HepG2 (cell line): ENCODE results near the gene RPS19. TPM values are rescaled to one million over a fixed set of nuclear protein-coding genes. Genes with fewer than 3 reads are reported as not detected.
A peak's percentile ranks its signal among the peaks of the same experiment; 100 is the strongest.

ENCODE experiments used
- ATAC-seq: fragments of 200-7000 bp; cut with Tn5 transposase; 3 replicates; pipeline ENCODE4 v1.9.1; 2020; ENCODE audit warnings: mild to moderate bottlenecking, moderate library complexity
- BruUV-seq: library from RNA; stranded (reverse); fragments of 400-500 nt; replicated peaks from 2 replicates; lab custom pipeline; 2021; lab: Mats Ljungman, UMichigan
- CTCF ChIA-PET: fragments of 300-600 bp; formaldehyde crosslinking; extraction: SDS; loops from one replicate; lab custom pipeline; 2021; ENCODE audit warnings: low total read pairs, inconsistent platforms, low intra/inter-chr PET ratio; lab: Yijun Ruan, JAX
- POLR2A ChIA-PET: fragments of 350-600 bp; sonication (Branson Sonifier 250); formaldehyde crosslinking; loops from one replicate; lab custom pipeline; 2020; ENCODE audit warnings: antibody characterized with exemption, inconsistent platforms; lab: Yijun Ruan, JAX
- DNase-seq: peaks from one replicate; pipeline ENCODE4 v3.0.0-alpha.2; 2015; ENCODE audit warnings: low spot score
- FAIRE-seq: peaks from 3 replicates; lab custom pipeline; 2011; peaks lifted over from hg19 to GRCh38; lab: Jason Lieb, UNC
- H2AFZ ChIP-seq: one replicate; pipeline ENCODE4 v1.6.1; 2011; ENCODE audit warnings: low read length, inconsistent platforms
- H3K27ac ChIP-seq: fragments of 300-600 bp; 3 replicates; pipeline ENCODE4 v1.8.0; 2011; ENCODE audit warnings: mixed run types, mild to moderate bottlenecking, mixed read lengths, low read length, inconsistent platforms; ENCODE audit not compliant: insufficient read depth; ENCODE audit errors: extremely low read length
- H3K27me3 ChIP-seq, 2 experiments: fragments of 200-600 bp in 1 of 2; 2 replicates in 1 of 2; 3 replicates in 1 of 2; pipeline versions ENCODE4 v1.6.0 to v1.8.0; 2011; ENCODE audit warnings: low read length in 2 of 2, mild to moderate bottlenecking in 2 of 2, moderate library complexity in 2 of 2, inconsistent platforms in 1 of 2; ENCODE audit not compliant: insufficient read depth in 2 of 2, control insufficient read depth in 1 of 2
- H3K36me3 ChIP-seq, 2 experiments: fragments of 200-600 bp in 1 of 2; replicated peaks in 1 of 2; 2 replicates in 1 of 2; 3 replicates in 1 of 2; pipeline versions ENCODE4 v1.5.1 to v1.8.0; 2011; ENCODE audit warnings: low read length in 2 of 2, inconsistent platforms in 1 of 2; ENCODE audit not compliant: insufficient read depth in 2 of 2, control insufficient read depth in 1 of 2
- H3K4me1 ChIP-seq: 2 replicates; pipeline ENCODE4 v1.5.1; 2012; ENCODE audit warnings: low read length, inconsistent platforms; ENCODE audit not compliant: insufficient read depth
- H3K4me2 ChIP-seq: 2 replicates; pipeline ENCODE4 v1.6.0; 2011; ENCODE audit warnings: low read depth, low read length, inconsistent platforms
- H3K4me3 ChIP-seq, 3 experiments: fragments of 200-600 bp in 1 of 3; sonication (generic), shearing (Covaris generic) in 1 of 3; replicated peaks in 1 of 3; 2 replicates each; pipeline ENCODE4 v1.5.1; 2011 to 2016; ENCODE audit warnings: low read length in 3 of 3, inconsistent platforms in 2 of 3, low read depth in 2 of 3, mild to moderate bottlenecking in 2 of 3, control low read depth in 1 of 3, mixed read lengths in 1 of 3; ENCODE audit not compliant: insufficient read depth in 1 of 3
- H3K79me2 ChIP-seq: one replicate; pipeline ENCODE4 v1.6.1; 2011; ENCODE audit warnings: low read length, inconsistent platforms; ENCODE audit not compliant: insufficient read depth
- H3K9ac ChIP-seq: 2 replicates; pipeline ENCODE4 v1.6.0; 2011; ENCODE audit warnings: mild to moderate bottlenecking, low read depth, low read length, inconsistent platforms; ENCODE audit not compliant: insufficient read depth
- H3K9me3 ChIP-seq: 2 replicates; pipeline ENCODE4 v1.5.1; 2012; ENCODE audit warnings: mild to moderate bottlenecking, low read length
- H4K20me1 ChIP-seq: 2 replicates; pipeline ENCODE4 v1.6.0; 2011; ENCODE audit warnings: inconsistent platforms, mild to moderate bottlenecking, low read length, moderate library complexity; ENCODE audit not compliant: insufficient read depth
- CCAR2 ChIP-seq: fragments of 200-400 bp; formaldehyde crosslinking; optimal IDR thresholded peaks from 2 replicates; pipeline ENCODE3; 2018; ENCODE audit warnings: low read depth, mild to moderate bottlenecking, low read length, moderate library complexity
- KDM2A ChIP-seq: sonication (generic); formaldehyde crosslinking; IDR thresholded peaks from 2 replicates; pipeline ENCODE4 v1.4.0; 2020; ENCODE audit warnings: low read depth, missing genetic modification reagents, borderline replicate concordance
- POLR2AphosphoS5 ChIP-seq: IDR thresholded peaks from 2 replicates; pipeline ENCODE4 v1.6.1; 2012; ENCODE audit warnings: low read depth, low read length
- SMARCE1 ChIP-seq: fragments of 450-650 bp; IDR thresholded peaks from 2 replicates; pipeline ENCODE4 v1.6.1; 2017; ENCODE audit warnings: borderline replicate concordance
- U2AF1 ChIP-seq: fragments of 200-400 bp; formaldehyde crosslinking; optimal IDR thresholded peaks from 2 replicates; pipeline ENCODE3; 2017; ENCODE audit warnings: mild to moderate bottlenecking, low read depth, low read length
- ZSCAN22 ChIP-seq: sonication (generic); formaldehyde crosslinking; IDR thresholded peaks from 2 replicates; pipeline ENCODE4 v1.4.0; 2020; ENCODE audit warnings: mild to moderate bottlenecking, missing genetic modification reagents
- WGBS: methylation state at CpG from one replicate; pipeline ENCODE4 v1.1.6; 2017; ENCODE audit warnings: low lambda C conversion rate; 5-methylcytosine and 5-hydroxymethylcytosine counted together
- in situ Hi-C: cut with HindIII; loops from 2 replicates; pipeline ENCODE4 v1.10.0; 2017; ENCODE audit warnings: low pct_unique_long_range_greater_than_20kb; ENCODE audit not compliant: extremely low pct_ligation_motif_present
- intact Hi-C: fragments of 100-400 bp; cut with micrococcal nuclease; formaldehyde crosslinking; loops from one replicate; pipeline ENCODE4 v1.10.0; 2022; ENCODE audit not compliant: unreplicated experiment
- polyA plus RNA-seq, 8 experiments: library from polyadenylated mRNA; depleted of rRNA in 3 of 8; stranded (reverse) in 7 of 8; unstranded in 1 of 8; fragments of >200 nt; fragmentation: Illumina TruSeq in 4 of 8; extraction: Trizol in 4 of 8; gene quantifications; 2 replicates each; pipeline versions ENCODE4 v1.2.1 to v1.2.3, GENCODE V29; 2011 to 2016; ENCODE audit warnings: low read depth in 4 of 8, missing spikeins in 1 of 8, mixed read lengths in 1 of 8; ENCODE audit not compliant: insufficient read depth in 1 of 8
- total RNA-seq, 5 experiments: library from RNA; depleted of rRNA; stranded (reverse); fragments of >200 nt; fragmentation: Illumina TruSeq; extraction: Trizol; gene quantifications; 2 replicates each; pipeline ENCODE4 v1.2.3, GENCODE V29; 2016; ENCODE audit warnings: low read depth in 1 of 5
- TF ChIP-seq, protein P1 (sequence below): IDR thresholded peaks from 2 replicates; pipeline ENCODE4 v1.6.1; 2012; ENCODE audit warnings: inconsistent platforms
- TF ChIP-seq, protein P2 (sequence below): sonication (generic); formaldehyde crosslinking; IDR thresholded peaks from 2 replicates; pipeline ENCODE4 v1.5.0; 2020; ENCODE audit warnings: mild to moderate bottlenecking, missing genetic modification reagents
- TF ChIP-seq, protein P3 (sequence below): sonication (generic); formaldehyde crosslinking; IDR thresholded peaks from 2 replicates; pipeline ENCODE4 v1.9.0; 2021; ENCODE audit warnings: missing genetic modification reagents, mild to moderate bottlenecking, borderline replicate concordance
- TF ChIP-seq, protein P4 (sequence below): IDR thresholded peaks from 2 replicates; pipeline ENCODE4 v1.6.1; 2016; ENCODE audit warnings: missing compliant biosample characterization, missing genetic modification reagents, borderline replicate concordance

The RPS19 gene
- total and polyA plus RNA-seq, 2 of the 13 experiments (the other 11 are each of a cell fraction or from before 2014, with no cell fraction given), result 1,983 to 4,758 TPM

DNA sequence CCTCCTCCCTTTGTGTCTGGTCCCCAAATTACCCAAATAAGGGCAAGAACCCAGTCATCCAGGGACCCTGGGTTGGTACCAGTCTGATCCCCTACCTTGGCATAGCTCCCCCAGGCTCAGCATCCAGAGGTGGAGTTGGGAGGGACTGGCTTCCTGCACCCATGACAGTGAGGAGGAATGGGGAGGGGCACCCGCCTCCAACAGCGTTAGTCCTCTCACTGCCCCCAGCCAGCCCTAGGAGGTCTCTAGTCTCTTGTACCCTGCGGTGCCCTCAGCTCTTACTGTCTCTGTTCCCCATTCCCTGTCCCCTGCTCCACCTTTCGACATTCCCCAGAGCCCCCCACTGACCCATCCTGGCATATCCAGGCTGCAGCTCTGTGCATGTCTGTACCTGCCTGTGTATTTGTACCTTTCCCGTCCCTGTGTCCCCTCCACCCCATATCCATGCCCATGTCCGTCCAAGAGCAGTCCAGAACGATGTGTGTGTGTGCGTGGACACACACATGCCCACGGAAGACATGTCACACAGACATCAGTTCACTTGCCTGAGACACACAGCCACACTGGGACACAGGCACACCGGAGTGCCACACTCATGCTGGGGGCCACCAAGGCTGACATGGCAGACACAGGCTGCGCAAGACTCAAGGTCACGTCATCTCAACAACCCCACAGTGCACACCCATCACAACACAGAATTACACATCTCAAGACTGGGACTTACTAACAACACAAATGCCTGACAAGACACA, 50.4 kb downstream of the RPS19 start:
- no TSS peak for BruUV-seq
- no peaks in the 10 kb centered on the region for H3K79me2 ChIP-seq
- POLR2A ChIA-PET, result no interaction called here

DNA sequence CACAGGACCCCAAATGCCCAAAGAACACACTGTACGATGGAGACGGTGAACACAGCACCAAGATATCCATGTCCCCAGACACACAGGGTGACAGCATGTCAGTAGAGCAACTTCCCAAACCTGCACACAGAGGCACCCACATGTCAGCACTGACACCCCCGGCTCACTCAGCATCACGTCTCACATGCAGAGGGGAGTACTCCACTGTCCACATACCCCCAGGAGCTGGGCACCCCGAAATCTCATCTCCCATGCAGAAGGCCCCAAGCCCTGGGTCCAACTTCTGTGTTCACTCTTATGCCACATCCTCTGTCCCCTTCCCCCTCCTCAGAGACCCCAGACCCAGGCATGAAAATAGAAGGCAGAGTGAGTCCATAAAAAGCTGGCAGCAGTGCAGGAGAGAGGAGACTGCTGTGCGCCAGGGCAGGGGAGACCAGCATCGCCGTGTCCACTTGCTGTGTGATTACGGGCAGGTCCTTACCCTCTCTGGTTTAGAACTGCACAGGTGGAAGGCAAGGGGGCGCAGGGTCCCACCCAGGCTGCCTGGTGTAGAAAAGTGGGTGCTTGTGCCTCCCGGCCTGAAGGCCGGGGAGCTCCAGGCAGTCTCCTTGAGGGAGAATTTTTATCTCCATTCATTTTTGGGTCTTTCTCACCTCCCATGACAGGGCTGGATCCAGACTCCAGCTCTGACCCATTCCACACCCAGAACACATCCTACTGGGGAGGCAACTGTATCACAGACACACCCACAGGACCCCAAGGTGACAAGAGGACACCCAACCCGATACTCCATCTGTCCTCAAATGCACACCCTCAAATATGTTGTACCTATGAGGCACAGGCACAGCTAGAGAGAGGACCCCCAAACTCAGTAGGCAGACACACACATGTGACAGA, 51.2 kb downstream of the RPS19 start:
- Histone ChIP-seq H3K9ac (no peak overlapping the region), H3K27ac (no peak overlapping the region), H3K4me2 (no peak overlapping the region), H3K4me3 (no peak overlapping the region), H3K4me1 (no peaks in the 10 kb centered on the region), H2AFZ (no peak overlapping the region), H3K9me3 (no peaks in the 10 kb centered on the region), H3K79me2 (no peaks in the 10 kb centered on the region), H3K27me3 (peaks cover 10 to 32% of the 10 kb centered on the region in 2 experiments), H3K36me3 (peaks cover 2 to 8% of the 10 kb centered on the region in 2 experiments; a peak in 3 of 5 replicates), H4K20me1 (no peaks in the 10 kb centered on the region)
- TSS peak; percentile 38 for BruUV-seq
- ChIA-PET POLR2A (interaction anchor here (1.4 kb wide), 1 partner anchor 51 kb away, joined by 3 read pairs; the partner anchor contains the start of gene RPS19), CTCF (no interaction called here)
- in situ Hi-C loops (no loop called here), intact Hi-C loops (no loop called here)
- WGBS, result 69% methylated on average over 13 of the region's 13 CpGs
- no peak for ATAC-seq
- DNase-seq, result no peak
- FAIRE-seq, result no peak
- TF ChIP-seq POLR2AphosphoS5 (peak; percentile 9; the same call in 1 of the 2 replicates), SMARCE1 (no peak), CCAR2 (peak; percentile 81)
- TF ChIP-seq, protein P1, sequence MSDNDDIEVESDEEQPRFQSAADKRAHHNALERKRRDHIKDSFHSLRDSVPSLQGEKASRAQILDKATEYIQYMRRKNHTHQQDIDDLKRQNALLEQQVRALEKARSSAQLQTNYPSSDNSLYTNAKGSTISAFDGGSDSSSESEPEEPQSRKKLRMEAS, result no peak
- TF ChIP-seq, protein P2, sequence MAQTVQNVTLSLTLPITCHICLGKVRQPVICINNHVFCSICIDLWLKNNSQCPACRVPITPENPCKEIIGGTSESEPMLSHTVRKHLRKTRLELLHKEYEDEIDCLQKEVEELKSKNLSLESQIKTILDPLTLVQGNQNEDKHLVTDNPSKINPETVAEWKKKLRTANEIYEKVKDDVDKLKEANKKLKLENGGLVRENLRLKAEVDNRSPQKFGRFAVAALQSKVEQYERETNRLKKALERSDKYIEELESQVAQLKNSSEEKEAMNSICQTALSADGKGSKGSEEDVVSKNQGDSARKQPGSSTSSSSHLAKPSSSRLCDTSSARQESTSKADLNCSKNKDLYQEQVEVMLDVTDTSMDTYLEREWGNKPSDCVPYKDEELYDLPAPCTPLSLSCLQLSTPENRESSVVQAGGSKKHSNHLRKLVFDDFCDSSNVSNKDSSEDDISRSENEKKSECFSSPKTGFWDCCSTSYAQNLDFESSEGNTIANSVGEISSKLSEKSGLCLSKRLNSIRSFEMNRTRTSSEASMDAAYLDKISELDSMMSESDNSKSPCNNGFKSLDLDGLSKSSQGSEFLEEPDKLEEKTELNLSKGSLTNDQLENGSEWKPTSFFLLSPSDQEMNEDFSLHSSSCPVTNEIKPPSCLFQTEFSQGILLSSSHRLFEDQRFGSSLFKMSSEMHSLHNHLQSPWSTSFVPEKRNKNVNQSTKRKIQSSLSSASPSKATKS (CRISPR knock-in tag), result no peak
- TF ChIP-seq, protein P3, sequence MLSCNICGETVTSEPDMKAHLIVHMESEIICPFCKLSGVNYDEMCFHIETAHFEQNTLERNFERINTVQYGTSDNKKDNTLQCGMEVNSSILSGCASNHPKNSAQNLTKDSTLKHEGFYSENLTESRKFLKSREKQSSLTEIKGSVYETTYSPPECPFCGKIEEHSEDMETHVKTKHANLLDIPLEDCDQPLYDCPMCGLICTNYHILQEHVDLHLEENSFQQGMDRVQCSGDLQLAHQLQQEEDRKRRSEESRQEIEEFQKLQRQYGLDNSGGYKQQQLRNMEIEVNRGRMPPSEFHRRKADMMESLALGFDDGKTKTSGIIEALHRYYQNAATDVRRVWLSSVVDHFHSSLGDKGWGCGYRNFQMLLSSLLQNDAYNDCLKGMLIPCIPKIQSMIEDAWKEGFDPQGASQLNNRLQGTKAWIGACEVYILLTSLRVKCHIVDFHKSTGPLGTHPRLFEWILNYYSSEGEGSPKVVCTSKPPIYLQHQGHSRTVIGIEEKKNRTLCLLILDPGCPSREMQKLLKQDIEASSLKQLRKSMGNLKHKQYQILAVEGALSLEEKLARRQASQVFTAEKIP (CRISPR knock-in tag), result no peak

More for the DNA sequence above, 50.4 kb downstream of the RPS19 start:
- ATAC-seq (no peak), FAIRE-seq (no peak), DNase-seq (no peak)
- peaks cover under 1% of the 10 kb centered on the region; the same call in 1 of the 2 replicates for H3K4me1 ChIP-seq
- H3K27ac ChIP-seq, result no peak overlapping the region
- H3K36me3 ChIP-seq, result peaks cover 7 to 16% of the 10 kb centered on the region in 2 experiments; a peak in 4 of 5 replicates
- no peak overlapping the region for H3K4me3 ChIP-seq
- 74% methylated on average over 10 of the region's 12 CpGs for WGBS
- in situ Hi-C loops (no loop called here), intact Hi-C loops (no loop called here)
- TF ChIP-seq, protein P4, sequence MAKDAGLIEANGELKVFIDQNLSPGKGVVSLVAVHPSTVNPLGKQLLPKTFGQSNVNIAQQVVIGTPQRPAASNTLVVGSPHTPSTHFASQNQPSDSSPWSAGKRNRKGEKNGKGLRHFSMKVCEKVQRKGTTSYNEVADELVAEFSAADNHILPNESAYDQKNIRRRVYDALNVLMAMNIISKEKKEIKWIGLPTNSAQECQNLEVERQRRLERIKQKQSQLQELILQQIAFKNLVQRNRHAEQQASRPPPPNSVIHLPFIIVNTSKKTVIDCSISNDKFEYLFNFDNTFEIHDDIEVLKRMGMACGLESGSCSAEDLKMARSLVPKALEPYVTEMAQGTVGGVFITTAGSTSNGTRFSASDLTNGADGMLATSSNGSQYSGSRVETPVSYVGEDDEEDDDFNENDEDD, result no peak
- 0 out of 2 replicates have a peak, but pooled peaks have one; percentile 4 for TF ChIP-seq KDM2A (CRISPR knock-in tag)
- TF ChIP-seq ZSCAN22 (CRISPR knock-in tag), result no peak
- no peak for TF ChIP-seq U2AF1
- peaks cover 10 to 29% of the 10 kb centered on the region in 2 experiments for H3K27me3 ChIP-seq
- no peaks in the 10 kb centered on the region for H3K9me3 ChIP-seq
- H3K9ac ChIP-seq, result no peak overlapping the region
- no peak overlapping the region for H2AFZ ChIP-seq
- CTCF ChIA-PET, result no interaction called here
- no peak overlapping the region for H3K4me2 ChIP-seq
- H4K20me1 ChIP-seq, result no peaks in the 10 kb centered on the region
